HG02840 (cell line): ENCODE data around the gene OR1K1.
"Not testable (repeated sequence)": the region's sequence is repeated elsewhere in the genome, so short reads cannot be mapped to it uniquely, and the experiment has no call there.

Experiments
- ATAC-seq: cut with Tn5 transposase; IDR thresholded peaks from one replicate; pipeline ENCODE4 v1.9.1; 2021; ENCODE audit warnings: mild to moderate bottlenecking, moderate library complexity, moderate number of reproducible peaks; ENCODE audit not compliant: unreplicated experiment, low FRiP score

Gene OR1K1, protein sequence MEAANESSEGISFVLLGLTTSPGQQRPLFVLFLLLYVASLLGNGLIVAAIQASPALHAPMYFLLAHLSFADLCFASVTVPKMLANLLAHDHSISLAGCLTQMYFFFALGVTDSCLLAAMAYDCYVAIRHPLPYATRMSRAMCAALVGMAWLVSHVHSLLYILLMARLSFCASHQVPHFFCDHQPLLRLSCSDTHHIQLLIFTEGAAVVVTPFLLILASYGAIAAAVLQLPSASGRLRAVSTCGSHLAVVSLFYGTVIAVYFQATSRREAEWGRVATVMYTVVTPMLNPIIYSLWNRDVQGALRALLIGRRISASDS

DNA sequence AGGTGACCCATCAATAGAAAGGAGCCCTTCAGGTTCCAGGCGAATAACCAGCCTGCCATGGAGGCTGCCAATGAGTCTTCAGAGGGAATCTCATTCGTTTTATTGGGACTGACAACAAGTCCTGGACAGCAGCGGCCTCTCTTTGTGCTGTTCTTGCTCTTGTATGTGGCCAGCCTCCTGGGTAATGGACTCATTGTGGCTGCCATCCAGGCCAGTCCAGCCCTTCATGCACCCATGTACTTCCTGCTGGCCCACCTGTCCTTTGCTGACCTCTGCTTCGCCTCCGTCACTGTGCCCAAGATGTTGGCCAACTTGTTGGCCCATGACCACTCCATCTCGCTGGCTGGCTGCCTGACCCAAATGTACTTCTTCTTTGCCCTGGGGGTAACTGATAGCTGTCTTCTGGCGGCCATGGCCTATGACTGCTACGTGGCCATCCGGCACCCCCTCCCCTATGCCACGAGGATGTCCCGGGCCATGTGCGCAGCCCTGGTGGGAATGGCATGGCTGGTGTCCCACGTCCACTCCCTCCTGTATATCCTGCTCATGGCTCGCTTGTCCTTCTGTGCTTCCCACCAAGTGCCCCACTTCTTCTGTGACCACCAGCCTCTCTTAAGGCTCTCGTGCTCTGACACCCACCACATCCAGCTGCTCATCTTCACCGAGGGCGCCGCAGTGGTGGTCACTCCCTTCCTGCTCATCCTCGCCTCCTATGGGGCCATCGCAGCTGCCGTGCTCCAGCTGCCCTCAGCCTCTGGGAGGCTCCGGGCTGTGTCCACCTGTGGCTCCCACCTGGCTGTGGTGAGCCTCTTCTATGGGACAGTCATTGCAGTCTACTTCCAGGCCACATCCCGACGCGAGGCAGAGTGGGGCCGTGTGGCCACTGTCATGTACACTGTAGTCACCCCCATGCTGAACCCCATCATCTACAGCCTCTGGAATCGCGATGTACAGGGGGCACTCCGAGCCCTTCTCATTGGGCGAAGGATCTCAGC is at the start of gene OR1K1:
TSS of gene OR1K1 (plus strand) at position 58 of the 995 bp plus-strand sequence. CDS start at position 58, 0 bp downstream.
- no peak for ATAC-seq

DNA sequence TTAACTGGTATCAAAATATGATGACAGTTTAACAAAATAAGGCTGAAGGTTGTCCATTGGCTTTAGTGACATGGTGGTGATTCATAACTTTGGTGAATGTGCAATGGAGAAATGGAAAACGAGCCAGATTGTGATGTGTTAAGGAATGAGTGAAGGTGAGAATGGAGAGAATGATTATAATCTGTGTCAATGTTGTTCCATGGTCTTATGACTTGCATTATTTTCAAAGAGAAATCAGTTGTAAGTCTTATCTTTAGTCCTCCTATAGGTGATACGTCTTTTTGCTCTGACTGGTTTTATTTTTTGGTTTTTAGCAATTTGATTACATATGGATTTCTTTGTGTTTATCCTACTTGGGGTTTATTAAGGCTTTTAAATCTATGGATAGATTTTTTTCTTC is 45.1 kb upstream of the OR1K1 start:
- no peak for ATAC-seq

DNA sequence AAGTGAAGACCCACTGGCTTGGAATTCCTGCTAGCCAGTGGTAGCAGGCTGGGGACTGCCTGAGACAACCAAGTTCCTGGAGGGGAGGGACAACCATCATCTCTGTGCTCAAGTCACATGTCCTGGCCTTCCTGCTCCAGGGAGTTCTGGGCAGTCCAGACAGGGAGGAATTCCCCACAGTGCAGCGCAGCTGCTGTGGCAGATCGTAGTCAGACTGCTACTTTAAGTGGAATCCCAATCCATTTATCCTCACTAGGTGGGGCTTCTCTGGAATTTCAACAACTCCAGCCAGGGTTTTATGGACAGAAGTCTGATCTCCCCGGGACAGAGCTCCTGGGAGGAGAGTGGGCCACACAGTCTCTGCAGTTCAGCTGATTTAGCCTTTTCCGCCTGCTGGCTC is 32.1 kb upstream of the OR1K1 start:
- no peak for ATAC-seq

DNA sequence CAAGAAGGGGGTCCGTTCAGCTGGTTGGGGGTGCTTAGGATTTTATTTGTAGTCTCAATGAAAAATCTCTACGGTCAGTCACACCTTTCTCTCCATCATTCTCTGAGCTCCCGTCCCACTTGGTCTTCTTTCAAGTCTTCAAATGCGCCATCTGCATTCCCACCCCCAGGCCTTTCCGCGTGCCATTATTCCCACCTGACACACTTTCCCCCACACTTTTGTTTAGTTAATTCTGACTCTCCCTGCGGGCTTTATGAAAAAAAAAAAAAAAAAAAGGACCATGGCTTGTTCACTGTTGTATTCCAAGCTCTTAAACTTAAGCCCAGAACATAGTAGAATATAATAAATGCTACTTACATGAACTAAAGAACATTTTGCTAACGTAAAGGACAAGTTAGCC is 22.9 kb upstream of the OR1K1 start:
- ATAC-seq: no peak

DNA sequence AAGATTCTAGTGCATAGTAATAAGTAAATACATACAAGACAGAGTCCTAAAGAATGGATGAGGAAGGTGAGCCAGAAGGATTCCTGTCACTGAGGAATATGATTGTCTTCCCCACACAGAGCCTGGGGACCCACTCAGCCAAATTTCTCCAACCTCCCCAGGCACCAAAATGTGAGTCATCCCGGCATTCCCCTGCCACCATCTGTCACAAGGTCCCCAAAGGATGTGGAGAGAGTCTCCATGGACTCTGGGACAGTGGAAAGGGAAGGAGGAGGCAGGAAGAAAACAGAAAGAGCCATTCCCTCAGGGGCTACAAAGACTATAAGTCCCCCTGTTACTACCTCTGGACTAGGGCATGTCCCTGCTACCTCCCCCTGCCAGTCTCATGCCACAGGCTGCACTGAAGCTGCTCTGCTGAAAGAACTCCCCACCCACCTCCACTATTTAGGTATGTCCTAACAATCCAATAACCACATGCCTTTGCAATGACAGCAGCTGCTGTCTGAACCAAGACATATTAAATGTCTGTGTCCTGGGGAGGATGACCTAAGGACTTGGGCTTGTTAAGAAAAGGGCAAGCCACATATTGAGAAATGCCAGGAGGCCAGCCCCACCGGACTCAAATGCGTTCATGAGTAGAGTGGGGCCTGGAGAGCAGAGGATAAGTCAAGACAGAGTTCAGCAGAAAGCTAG is 21.8 kb upstream of the OR1K1 start:
- no peak for ATAC-seq

DNA sequence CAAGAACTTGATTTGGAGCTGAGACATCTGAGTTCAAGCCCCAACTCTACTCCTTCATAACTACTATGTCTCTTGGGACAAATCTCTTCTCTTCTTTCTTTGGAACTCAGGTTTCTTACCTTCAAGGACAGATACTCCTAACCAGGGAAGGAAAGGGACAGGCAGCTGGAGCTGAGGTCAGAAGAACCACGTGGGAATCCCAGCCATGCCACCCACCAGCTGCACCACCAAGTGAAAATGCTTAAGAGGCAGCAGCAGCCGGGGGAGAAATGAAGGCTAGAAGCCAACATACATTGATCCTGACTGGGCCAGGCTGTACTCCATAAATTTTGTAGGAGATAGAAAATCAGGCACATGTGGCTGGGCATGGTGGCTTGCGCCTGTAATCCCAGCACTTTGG is 20.7 kb upstream of the OR1K1 start:
- ATAC-seq: no peak

DNA sequence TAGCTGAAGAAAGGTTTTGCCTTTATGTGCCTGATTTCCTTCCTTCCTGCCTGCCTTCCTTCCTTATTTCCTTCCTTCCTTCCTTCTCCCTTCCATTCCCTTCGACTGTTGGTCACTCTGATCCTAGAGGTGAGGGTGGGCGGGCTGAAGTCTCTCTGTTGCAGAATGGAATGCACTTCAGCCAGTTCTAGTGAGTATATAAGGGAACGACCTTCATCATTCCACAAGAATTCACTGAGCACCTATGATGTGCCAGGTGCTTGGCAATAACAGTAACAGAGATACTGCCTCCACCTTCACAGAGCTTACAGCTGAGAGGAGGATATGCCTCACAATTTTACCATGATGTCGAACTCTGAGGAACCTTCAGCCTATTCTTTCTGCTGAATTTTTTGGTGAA is 19.9 kb upstream of the OR1K1 start:
- no peak for ATAC-seq

DNA sequence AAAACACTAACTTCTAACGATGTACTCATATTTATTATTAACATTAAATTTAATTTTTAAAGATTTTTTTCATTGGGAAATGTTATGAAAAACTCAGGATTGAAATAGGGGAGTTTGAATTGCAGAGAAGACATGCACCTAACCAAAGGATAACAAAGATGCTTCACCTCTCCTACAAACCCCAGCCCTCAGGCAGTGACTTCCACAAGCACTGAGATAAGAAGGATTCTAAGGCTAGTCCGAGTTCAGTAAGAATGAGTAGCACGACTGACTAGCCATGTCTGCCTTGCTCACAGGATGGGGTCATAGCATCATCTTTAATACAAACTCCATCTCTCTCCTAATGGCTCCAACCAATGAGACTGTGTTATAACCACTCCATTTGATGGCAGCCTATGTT is 18.3 kb upstream of the OR1K1 start:
- ATAC-seq: no peak

DNA sequence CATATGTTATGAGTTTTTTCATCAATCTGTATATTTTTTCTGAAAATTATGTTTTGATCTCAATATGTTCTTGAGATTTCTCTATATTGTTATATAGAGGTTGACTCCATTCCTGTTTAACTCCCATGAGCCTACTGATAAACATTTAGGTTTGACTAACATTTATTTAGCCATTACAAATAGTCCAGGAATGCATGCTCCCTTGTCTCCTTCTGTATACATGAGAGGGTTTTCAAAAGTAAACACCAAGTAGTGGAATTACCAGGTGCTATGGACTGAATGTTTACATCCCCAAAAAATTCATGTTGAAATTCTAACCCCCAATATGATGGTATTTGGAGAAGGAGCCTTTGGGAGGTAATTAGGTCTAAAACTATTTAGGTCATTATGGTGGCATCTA is 14.7 kb upstream of the OR1K1 start:
- ATAC-seq: no peak

DNA sequence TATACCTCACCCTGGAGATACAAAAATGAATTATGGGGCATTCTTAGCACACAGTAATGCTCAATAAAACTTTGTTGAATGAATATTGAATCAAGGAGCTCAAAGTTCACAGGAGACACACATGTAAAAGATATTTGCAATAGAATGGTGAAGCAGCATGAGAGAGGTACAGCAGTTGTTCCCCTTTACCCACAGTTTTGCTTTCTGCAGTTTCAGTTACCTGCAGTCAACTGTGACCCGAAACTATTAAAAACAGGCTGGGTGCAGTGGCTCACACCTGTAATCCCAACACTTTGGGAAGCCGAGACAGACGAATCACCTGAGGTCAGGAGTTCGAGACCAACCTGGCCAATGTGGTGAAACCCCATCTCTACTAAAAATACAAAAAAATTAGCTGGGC is 13.6 kb upstream of the OR1K1 start:
- no peak for ATAC-seq

DNA sequence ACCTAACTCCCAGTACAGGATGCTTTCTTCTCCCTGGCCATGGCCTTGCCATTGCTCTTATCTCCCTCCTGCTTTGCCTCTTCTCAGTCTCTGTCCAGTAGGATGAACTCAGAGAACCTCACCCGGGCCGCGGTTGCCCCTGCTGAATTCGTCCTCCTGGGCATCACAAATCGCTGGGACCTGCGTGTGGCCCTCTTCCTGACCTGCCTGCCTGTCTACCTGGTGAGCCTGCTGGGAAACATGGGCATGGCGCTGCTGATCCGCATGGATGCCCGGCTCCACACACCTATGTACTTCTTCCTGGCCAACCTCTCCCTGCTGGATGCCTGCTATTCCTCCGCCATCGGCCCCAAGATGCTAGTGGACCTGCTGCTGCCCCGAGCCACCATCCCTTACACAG is 11.1 kb upstream of the OR1K1 start, which contains the start of gene OR5C1:
TSS of gene OR5C1 (plus strand) at position 103 of the 400 bp plus-strand sequence. CDS start at position 103, 0 bp downstream.
- ATAC-seq: no peak

DNA sequence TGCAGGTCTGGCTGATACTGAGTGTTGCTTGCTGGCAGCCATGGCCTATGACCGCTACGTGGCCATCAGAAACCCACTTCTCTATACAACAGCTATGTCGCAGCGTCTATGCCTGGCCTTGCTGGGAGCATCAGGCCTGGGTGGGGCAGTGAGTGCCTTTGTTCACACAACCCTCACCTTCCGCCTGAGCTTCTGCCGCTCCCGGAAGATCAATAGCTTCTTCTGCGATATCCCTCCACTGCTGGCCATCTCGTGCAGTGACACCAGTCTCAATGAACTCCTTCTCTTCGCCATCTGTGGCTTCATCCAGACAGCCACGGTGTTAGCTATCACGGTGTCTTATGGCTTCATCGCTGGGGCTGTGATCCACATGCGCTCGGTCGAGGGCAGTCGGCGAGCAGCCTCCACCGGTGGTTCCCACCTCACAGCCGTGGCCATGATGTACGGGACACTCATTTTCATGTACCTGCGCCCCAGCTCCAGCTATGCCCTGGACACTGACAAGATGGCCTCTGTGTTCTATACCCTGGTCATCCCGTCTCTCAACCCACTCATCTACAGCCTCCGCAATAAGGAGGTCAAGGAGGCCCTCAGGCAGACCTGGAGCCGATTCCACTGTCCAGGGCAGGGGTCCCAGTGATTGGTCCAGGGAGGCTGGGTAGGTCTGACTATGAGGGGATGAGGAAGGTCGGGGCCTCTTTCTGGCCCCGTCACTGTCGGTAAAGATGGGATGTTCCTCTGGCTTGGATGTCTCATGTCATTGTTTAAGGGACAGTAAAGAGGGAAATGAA is 10.5 kb upstream of the OR1K1 start:
- no peak for ATAC-seq

DNA sequence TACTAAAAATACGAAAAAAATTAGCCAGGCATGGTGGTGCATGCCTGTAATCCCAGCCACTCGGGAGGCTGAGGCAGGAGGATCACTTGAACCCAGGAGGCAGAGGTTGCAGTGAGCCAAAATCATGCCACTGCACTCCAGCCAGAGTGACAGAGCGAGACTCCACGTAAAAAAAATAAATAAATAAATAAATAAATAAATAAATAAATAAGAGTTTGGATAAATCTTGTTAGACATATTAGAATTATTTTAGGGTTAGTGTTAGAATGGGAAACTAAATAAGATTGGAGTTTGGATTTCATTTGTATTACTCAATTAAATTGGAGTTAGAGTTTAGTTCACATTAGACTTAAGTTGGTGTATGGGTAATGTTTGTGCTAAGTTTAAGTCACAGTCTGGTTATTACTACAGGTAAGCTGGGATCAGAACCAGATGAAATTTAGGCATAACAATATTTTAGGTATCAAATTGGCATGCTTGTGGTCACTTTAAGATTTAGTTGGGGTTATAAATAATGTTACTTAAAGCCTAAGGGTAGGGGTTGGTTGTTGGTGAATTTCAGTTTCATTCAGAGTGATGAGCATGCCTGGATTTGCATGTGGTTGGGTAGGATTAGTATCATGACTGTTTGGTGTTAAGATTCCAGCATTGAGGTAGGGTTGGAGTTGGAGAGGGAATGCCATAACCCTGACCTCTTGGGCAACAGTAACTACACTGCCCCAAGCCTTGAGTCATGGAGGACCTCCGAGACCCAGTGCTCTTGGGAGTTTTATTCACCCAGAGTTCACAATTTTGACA is 7.9 kb upstream of the OR1K1 start:
- ATAC-seq: no peak

DNA sequence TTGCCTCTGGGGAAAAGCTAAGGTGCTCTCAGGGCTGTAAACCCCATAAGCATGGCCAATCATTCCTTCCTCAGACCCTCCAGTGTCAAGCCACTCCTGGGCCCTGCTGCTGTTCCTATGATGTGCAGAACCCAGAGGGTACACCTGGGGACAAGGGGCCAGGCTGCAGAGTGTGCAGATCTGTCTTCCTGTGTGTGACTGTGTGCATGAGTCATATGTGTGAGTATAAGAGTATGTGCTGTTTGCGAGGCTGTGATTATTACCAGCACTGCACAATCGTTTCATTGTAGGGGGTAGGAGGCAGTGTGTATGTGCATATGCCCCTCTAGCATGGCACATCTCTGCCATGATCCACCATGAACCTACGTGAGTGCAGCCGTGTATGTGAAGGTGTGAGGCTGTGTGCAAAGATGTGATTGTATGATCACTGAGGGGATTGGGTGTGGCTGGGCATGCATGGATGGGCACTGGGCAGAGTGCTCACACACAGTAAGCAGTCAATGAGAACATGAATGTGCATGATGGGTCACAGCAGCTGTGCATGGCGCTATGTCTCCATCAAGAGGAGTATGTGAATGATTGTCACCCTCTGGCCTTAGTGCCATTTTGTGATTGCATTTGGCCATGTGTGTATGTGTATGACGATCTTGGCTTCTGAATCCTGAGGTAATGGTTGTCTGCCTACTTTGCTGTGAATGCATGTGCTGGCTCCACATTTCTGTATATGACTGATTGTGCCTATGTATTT is 2.4 kb upstream of the OR1K1 start:
- ATAC-seq: no peak

DNA sequence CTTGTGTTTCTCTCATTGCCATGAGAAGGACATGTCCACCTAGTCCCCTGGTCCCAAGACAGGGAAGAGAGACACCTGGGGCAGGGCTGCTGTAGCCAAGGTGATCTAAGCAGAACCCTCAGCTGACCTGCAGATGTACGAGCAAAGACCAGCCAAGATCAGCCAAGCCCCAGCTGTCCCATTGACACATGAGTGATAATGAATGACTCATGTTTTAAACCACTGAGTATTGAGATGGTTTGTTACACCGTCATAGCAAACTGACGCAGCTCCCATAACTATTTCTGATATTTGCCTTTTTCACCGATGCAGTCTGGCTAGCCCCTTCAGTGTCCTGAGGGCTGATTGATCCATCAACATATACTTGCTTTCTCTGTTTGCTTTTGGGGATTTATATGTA is 6.7 kb downstream of the OR1K1 start:
- no peak for ATAC-seq

DNA sequence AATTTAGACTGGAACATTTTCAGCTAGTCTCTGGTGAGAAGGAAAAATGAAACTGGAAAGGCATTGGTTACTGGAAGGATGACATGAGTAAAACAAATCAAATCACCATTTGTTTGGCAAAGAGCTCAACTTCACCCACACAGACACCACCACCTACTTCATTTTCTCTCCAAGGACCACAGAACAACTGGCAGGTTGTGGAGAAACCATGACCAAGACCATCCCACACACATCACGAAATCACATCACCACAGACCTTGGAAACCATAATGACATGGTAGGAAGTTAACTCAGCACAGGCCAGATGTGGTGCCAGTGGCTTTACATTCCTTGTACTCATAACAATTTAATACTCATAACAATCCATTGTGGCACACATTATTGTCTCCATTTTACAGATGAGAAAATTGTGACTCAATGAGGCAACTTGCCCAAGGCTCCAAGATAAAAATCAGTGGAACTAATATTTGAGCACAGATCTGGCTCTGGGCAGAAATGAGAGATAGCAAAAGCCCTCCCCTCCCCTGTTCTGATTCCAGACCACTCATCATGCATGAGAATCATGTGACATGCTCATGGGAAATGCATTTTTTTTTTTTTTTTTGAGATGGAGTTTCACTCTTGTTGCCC is 7.5 kb downstream of the OR1K1 start:
- ATAC-seq: no peak

DNA sequence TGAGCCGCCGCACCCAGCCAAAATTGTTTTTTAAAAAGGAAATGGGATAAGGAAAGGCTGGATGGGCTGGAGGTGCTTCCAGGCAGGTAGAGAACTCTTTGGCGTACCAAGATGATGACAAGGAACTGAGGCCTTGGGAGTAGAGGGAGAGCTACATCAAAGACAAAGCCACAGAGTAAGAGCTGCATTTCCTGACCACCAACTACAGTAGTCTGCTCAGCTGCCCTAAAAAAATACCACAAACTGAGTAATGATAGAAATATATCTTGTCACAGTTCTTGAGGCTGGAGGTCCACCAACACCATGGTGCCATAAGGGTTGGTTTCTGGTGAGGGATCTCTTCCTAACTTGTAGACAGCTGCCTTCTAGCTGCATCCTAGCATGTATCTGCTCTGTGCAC is 8.2 kb downstream of the OR1K1 start:
- ATAC-seq: no peak

DNA sequence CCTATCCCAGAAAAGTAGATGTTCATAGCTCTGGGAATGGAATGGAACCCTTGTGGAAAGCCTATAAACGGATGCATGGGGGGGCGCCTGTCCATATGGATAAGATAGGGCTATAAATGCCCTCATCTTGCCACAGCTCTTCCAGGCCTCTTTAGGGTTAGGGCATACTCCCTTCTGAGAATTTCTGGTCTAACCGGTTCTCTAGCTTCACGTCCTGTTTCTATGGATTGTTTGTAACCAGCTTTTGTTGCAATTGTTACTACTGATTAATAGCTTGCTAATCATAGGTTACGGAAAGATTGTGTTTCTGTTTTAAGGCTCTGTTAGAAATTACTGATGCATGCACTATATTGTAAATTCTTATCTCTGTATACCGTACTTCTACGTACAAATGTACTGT is 9.3 kb downstream of the OR1K1 start:
- not testable (repeated sequence) for ATAC-seq
